GM19397 (cell line): ENCODE data around the gene LDLRAP1.
"Not testable (repeated sequence)": the region's sequence is repeated elsewhere in the genome, so short reads cannot be mapped to it uniquely, and the experiment has no call there.

Experiments used
- ATAC-seq: cut with Tn5 transposase; IDR thresholded peaks from one replicate; pipeline ENCODE4 v1.9.1; 2021; ENCODE audit warnings: mild to moderate bottlenecking, moderate library complexity; ENCODE audit not compliant: unreplicated experiment

The LDLRAP1 gene

DNA sequence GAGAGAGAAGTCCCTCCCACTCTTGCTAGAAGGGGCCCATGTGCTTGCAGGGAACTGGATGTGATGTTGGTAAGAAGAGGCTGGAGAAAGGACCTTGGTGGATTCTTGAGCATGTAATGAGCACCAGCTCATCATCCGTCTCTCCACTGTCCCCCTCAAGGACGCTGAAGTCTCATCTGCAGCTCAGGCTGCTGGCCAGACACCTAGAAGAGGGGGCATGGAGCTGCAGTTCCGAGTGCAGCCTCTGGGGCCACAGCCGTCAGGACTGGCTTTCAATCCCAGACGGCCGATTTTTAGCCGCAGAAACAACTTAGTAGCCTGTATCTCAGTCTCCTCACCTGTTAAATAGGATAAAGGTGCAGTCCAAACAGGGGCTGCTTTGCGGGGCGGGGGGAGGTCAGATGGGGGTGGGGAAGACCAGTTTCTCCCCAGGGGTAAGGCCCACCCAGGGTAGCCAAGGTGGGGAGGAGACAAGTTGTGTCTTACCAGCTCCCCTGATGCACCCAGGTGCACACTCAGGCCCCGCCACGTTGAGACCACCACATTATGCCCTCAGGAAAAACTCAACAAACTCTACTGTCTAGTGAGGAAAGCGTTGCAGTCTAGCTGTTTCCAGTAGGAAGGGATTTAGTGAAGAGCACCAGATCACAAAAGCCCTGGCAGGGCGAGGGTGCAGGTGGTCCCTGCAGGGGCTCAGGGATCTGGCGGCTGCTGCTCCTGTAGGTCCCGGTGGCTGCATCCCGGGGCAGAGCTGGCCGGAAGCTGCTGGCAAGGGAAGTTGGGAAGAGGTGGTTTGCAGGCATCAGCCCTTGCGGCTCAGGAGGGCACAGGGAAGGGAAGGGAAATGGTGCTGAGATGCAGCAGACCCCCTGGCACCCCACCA, 29.5 kb downstream of the LDLRAP1 start:
- no peak for ATAC-seq

DNA sequence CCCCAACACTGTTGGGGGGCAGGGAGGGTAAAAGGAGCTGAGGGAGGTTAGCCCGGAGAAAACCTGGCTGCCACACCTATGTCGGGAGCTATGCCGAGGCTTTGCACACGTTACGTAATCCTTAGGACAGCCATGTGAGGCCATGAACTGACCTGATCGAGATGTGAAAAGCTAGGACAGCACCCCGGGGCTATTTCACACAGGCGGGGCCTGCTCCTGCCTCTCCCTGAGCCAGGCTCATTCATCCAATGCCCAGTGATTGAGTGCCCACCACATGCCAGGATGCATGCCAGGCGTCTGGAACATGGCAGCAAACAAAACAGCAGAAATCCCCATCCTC, 30.2 kb downstream of the LDLRAP1 start:
- no peak for ATAC-seq

DNA sequence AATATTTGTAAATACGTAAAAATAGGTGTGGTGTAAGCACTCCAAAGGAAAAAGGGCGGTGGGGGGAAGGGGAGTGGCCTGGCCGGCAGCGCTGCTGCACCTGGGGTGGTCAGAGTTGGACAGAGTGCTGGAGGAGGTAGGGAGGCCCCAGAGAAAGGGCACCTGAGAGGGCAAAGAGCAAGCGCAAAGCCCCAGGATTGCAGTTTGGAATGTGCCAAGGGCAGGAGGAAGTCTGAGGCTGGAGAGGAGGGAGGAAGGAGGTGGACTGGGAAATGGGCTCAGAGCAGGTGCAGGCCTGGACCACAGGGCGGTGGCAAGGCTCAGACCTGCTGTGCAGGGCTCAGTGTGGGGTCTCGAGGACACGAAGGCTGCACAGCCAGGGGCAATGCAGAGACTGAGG, 30.6 kb downstream of the LDLRAP1 start:
- ATAC-seq: no peak

DNA sequence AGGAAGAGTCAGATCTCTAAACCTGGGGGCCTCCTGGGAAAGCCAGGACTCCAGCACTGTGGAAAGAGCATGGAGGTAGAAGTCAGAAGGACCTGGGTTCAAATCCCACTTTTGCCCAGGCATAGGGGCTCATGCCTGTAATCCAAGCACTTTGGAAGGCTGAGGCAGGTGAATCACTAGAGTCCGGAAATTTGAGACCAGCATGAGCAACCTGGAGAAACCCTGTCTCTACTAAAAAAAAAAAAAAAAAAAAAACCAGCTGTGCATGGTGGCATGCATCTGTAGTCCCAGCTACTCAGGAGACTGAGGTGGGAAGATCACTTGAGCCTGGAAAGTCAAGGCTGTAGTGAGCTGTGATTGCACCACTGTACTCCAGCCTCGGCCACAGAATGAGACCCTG, 31.8 kb downstream of the LDLRAP1 start:
- no peak for ATAC-seq

DNA sequence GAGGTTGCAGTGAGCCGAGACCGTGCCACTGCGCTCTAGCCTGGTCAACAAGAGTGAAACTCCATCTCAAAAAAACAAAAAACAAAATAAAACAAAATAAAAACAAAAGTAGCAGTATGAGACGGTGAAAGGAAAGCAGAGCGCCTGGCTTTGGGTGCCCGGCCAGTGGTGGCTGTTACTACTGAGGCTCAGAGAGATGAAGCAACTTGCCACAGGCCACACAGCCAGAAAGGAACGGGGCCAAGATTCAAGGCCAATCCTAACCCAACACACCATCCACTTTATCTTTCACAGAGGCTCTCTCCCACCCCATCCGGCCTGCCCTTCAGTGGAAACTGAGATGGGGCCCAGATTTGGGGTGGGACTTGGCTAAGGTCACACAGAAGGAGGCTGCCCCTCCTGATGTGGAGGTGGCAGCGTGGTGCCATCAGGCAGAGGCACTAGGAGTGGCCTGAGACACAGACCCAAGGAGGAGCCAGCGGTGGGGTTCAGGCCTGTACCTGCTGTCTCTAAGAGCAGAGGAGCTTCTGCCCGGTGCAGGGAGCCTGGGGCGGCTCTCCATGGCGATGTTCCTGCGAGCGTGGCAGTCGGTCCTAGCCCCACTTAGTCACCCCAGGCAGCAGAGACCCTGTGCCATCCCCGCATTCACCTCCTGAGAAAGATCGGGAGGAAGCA, 33.2 kb downstream of the LDLRAP1 start:
- no peak for ATAC-seq

DNA sequence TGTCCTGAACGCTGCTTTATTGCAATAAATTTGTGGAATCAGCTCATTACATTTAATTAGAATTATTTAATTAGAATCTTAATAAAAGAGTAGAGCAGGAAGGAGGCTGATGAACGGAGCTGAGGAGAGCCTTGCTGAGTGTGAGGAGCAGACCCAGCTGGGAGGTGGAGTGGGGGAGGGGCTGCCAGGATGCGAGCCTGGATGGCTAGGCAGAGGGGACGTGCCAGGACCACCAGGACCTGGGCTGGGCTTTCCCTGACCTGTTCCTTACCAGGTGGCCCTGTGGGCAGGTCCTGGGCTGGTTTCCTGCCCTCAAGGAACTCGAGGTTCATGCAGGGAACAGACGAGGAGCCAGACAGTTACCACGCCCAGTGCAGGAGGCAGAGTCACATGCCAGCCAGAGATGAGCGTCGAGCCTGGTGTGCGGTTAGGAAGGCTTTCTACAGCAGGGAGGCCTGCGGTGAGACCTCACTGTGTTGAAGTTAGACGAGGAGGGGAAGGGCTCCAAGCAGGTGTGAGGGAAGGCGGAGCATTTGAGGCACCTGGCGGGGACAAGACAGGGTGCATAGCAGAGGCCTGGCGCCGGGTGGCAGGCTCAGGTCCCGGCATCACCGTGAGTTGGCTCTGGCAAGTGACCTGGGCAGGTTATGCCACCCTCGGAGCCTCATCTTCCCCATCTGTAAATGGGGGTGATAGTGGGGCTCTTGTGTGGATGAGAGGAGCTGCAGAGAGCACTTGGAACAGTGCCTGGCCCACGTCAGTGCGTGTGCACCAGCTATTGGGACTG, 33.9 kb downstream of the LDLRAP1 start:
- ATAC-seq: no peak

DNA sequence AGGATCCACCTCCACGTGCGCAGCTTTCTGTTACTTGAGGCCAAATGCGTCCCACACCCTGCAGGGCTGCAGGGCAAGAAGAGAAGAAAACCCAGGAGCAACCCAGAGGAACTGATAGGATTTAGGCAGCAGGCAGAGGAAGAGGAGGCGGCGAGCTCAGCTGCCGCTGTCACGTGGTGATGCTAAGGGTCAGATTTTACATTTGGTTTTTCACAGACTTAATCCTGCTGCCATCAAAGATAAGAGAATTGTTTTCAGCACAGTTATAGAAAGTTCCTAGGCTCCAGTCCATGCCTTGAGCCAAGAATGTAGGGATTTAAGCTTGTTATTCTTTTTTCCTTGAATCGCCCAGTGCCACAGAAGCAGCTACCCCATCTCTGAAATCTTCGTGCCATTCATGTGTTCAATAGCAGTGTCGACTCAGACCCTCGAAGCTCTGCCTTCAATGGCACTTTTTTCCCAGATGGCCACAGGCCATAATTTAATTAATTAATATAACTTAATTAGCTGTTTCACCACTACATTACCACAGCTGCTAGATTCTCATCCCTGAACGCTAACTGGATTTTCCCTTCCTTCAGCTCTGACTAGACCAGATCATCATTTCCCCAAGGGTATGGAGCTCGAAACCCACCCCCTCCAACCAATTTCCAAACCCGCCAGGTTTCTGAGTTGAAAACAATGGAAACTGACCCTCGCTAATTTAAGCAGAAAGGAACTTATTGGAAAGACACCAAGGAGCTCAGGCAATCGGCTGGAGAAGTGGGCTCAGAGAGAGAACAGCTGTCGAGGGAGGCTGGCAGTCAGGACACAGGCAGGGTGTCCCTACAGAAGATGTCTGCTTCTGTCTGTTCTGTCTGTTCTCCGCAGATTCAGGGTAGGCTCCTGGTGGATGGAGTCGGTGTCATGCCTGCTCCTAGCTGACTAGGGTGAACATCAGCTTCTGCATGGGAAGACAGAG, 36.2 kb downstream of the LDLRAP1 start:
- ATAC-seq: no peak

DNA sequence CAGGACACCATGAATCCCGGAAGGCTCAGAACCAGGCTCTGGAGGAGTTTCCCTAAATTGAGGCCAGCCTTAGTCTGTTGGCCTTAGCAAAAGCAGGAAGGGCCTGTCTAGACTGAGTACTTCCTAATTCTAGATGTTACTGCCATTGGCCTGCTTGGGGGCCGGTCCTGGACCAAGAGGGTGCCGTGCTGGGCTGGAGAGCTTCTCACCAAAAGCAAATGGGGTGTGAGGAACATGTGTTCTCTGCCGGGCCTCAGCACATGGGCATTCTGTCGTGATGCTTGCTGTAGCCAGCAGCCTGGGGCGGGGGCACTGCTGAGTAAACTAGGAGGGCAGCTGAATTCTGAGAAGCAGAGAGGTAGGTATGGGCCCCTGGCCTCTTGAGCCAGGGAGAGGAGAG, 37.5 kb downstream of the LDLRAP1 start:
- ATAC-seq: no peak

DNA sequence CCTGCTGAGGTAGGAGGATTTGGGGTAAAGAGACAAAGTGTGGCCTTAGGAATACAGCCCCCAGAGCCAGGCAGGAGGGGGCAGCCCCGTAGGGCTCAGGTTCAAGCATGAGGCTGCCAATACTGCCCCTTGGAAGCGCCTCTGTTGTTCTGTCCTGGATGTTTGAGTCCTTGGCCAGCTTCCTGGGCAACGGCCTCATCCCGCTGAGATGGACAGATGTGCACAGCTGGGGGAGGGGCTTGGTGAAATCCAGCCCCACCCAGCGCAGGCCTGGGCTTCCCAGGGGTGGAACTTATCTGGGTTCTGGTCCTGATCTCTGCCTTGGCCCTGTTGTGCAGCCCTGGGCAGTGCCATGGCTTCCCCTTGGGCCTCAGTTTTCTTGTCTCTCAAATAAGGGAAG, 38.4 kb downstream of the LDLRAP1 start:
- ATAC-seq: no peak

DNA sequence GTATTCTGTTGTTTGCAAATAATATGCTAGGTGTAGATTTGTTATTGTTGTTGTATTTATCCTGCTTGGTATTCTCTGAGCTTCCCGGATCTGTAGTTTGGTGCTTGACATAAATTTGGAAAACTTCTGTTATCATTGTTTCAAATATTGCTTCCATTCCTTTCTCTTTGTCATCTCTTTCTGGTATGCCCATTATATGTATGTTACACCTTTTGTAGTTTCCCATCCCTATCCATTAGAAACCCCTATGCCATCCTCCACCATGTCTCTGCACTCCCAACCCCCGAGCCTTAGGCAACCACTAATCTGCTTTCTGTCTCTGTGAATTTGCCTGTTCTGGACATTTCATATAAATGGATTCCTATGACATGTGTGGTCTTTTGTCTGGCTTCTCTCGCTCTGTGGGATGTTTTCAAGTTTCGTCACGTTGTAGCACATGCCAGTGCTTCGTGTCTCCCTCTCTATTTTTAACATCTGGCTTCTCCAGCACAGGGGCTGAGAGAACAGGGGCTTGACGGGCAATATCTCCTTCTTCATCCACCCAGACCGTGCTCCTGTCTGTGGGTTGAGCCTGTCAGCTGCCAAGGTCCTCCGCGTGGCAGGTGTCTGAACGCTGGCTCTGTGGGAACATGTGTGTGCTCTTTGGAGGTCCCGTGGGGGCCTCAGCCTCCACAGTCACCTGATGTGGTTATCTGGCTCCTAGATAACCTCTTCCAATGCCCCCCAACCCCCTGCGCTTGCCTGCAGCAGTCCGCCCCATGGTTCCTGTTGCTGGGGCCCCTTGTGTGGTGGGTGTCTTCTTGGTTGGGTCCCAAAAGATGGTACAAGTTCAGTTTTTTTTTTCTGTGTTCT, 40.3 kb downstream of the LDLRAP1 start:
- no peak for ATAC-seq

DNA sequence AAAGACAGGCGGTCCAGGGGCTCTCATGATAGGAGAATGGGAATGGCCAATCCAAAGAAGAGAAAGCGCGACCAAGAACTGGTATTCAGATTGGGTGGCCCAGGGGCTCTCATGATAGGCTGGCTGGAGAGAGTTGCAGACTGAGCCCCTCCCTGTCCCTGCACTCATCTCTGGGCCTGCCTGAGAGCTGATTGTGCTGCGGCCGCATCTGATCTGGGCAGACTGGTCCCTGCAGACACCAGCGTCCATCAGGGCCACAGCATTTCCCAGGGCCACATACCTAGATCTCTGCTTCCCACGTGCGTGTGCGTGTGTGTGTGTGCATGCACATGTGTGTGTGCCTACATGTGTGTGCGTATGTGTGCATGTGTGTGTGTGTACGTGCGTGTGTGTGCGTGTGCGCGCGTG, 42.8 kb downstream of the LDLRAP1 start:
- ATAC-seq: no peak

DNA sequence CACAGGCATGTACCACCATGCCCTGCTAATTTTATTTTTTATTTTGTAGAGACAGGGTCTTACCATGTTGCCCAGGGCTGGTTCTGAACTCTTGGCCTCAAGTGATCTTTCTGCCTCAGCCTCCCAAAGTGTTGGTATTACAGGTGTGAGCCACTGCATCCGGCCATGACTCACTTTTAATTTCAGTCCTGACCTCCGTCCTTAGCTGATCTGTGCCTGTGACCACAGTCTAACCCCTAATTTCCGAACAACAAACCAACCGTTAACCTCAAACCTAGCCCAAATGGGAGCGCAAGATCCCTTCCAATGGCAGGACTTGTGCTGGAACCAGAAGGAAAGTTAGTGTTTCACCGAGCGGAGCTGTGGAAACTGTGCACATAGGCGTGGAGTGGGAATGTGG, 43.9 kb downstream of the LDLRAP1 start:
- ATAC-seq: no peak

DNA sequence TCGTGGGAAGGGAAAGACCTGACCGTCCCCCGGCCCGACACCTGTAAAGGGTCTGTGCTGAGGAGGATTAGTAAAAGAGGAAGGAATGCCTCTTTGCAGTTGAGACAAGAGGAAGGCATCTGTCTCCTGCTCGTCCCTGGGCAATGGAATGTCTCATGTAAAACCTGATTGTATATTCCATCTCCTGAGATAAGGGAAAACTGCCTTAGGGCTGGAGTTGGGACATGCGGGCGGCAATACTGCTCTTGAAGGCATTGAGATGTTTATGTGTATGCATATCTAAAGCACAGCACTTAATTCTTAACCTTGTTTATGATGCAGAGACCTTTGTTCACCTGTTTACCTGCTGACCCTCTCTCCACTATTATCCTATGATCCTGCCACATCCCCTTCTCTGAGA, 44.8 kb downstream of the LDLRAP1 start:
- not testable (repeated sequence) for ATAC-seq

DNA sequence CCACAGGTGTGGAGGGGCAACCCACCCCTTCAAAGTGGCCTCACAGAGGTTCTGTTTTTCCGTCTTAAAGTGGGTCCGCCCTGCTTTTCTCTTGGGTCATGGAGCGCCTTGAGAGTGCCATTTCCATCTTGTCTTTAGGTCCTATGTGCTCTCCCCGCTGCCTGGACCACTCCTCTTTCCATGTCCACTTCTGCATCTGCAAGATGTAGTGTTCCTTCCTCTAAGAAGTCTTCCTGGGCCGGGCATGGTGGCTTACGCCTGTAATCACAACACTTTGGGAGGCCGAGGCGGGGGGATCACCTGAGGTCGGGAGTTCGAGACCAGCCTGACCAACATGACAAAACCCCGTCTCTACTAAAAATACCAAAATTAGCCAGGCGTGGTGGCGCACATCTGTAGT, 45.4 kb downstream of the LDLRAP1 start:
- not testable (repeated sequence) for ATAC-seq

DNA sequence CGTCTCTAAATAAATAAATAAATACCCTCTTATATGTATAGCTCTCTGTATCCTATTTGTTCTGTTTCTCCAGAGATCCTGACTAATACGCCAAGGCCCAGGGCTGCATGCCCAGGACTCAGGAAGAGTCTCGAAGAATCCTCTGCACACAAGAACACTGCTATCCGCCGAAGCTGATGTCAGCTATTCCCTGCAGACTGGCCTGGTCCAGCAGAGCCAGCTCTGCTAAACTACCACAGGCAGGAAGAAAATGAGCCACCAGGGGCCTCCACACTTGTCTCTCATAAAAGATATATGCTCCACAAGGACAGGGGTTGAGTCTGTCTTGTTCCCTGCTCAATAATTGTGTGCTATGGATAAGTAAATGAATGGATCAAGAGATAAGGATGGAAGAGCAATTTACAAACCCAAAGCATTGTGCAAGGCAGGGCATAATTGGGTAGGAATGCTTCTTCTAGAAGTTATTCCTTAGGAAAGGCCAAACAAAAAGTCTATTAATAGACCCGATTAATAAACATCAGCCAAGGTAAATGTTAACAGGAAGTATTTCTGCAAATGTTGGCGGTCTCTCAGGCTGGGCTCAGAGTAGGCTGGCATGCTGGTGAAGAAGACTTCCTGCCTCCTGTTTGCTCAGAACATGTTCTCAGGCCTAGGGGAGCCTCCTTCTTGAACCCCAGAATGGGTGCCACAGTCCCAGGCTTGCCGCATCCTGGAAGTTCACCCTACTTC, 46.9 kb downstream of the LDLRAP1 start:
- no peak for ATAC-seq

DNA sequence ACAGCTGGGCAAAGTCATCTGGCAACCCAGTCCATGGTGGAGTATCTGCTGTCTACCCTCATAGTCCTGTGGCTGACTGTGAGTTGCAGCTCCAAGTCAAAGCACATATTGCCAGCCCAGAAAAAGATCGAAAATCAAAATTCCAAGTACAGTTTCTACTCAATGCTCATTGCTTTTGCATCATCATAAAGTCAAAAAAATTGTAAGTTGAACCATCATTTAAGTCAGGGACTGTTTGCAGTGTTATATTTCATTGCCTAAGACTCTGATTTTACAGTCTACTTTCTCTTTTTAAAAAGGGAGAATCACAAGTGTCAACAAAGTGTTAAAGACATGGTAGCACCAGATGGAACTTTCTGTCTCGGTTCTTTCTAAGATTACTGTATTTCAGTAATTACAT, 50.5 kb downstream of the LDLRAP1 start:
- ATAC-seq: no peak

DNA sequence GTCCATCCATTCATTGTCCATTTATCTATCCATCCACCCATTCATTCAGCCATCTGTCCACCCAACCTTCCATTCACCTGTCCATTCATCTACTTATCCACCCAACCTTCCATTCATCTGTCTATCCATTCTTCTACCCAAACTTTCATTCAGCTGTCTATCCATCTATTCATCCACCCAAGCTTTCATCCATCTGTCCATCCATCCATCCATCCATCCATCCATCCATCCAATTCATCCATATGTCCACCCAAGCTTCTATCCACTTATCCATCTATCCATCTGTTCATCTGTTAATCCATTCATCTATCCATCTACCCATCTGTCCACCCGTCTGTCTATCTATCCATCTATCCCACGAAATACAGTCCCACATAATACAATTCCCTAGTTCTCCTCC, 51.6 kb downstream of the LDLRAP1 start:
- no peak for ATAC-seq

DNA sequence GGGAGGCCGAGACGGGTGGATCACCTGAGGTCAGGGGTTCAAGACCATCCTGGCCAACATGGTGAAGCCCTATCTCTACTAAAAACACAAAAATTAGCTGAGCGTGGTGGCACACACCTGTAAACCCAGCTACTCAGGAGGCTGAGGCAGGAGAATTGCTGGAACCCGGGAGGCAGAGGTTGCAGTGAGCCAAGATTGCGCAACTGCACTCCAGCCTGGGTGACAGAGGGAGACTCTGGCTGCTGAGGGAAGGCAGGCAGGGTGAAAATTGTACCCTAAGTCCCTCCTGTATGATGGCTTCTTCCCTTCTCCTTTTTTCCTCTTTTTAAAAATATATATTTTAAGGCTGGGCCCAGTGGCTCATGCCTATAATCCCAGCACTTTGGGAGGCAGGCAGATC, 53.2 kb downstream of the LDLRAP1 start:
- ATAC-seq: not testable (repeated sequence)

DNA sequence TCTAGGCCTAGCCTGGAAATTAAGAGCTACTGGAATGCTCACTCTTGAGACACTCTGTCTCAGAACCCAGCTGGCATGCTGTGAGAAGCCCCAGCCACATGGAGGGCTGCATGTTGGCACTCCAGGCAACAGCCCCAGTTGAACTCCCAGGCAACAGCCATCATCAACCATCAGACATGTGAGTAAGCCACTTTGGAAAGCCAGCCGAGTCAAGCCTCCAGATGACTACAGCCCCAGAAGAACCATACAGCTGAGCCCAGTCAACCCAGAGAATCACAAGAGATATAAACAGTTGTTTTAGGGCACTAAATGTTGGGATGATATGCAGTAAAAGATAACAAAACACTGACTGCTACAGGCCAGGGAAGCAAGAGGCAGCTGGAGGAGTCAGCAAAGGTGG, 55.5 kb downstream of the LDLRAP1 start:
- no peak for ATAC-seq
